SJCRH30 (cell line): Measurements from ENCODE around the gene TRIM59. TPM values are rescaled to one million over a fixed set of nuclear protein-coding genes. Genes with fewer than 3 reads are reported as not detected.
A peak's percentile ranks its signal among the peaks of the same experiment; 100 is the strongest.

Experiments
- DNase-seq, 2 experiments: peaks; one replicate each; pipeline ENCODE4 v3.0.0-alpha.2; 2015 to 2020
- H3K27ac ChIP-seq: fragments of 250-450 bp; sonication (Bioruptor Pico); 2 replicates; pipeline ENCODE4 v1.5.1; 2020; ENCODE audit warnings: mild to moderate bottlenecking, moderate library complexity
- H3K27me3 ChIP-seq: fragments of 250-450 bp; sonication (Bioruptor Pico); 2 replicates; pipeline ENCODE4 v1.5.1; 2020; ENCODE audit warnings: mild to moderate bottlenecking, moderate library complexity
- H3K36me3 ChIP-seq: fragments of 250-450 bp; sonication (Bioruptor Pico); 2 replicates; pipeline ENCODE4 v1.5.1; 2020; ENCODE audit warnings: mild to moderate bottlenecking, moderate library complexity
- H3K4me1 ChIP-seq: fragments of 250-450 bp; sonication (Bioruptor Pico); 2 replicates; pipeline ENCODE4 v1.5.1; 2020; ENCODE audit warnings: mild to moderate bottlenecking, moderate library complexity
- H3K4me3 ChIP-seq: fragments of 250-450 bp; sonication (Bioruptor Pico); 2 replicates; pipeline ENCODE4 v1.5.1; 2020; ENCODE audit warnings: mild to moderate bottlenecking, moderate library complexity
- H3K9me3 ChIP-seq: fragments of 250-450 bp; sonication (Bioruptor Pico); replicated peaks from 2 replicates; pipeline ENCODE4 v1.5.1; 2020; ENCODE audit warnings: mild to moderate bottlenecking, moderate library complexity
- total RNA-seq: library from RNA; depleted of rRNA; stranded (reverse); fragments of >200 nt; shearing (Covaris generic); gene quantifications from 2 replicates; pipeline ENCODE4 v1.2.3, GENCODE V29; 2014

TRIM59 gene
- total RNA-seq, 1 experiment from 2014 or later: 39.1 TPM

- H3K36me3 ChIP-seq: peaks cover 24% of the 10 kb centered on the region
- H3K9me3 ChIP-seq: no peaks in the 10 kb centered on the region
- no peak overlapping the region for H3K27ac ChIP-seq
- H3K27me3 ChIP-seq: no peaks in the 10 kb centered on the region
- H3K4me1 ChIP-seq: peaks cover 2% of the 10 kb centered on the region; the same call in 1 of the 2 replicates
- H3K4me3 ChIP-seq: no peak overlapping the region
- DNase-seq: no peak
Measured at GRCh38 chr3:160446522-160447056, 3.0 kb downstream of the TRIM59 start.

- H3K9me3 ChIP-seq: no peaks in the 10 kb centered on the region
- peaks cover 29% of the 10 kb centered on the region for H3K36me3 ChIP-seq
- H3K27ac ChIP-seq: no peak overlapping the region
- H3K4me1 ChIP-seq: peaks cover 2% of the 10 kb centered on the region; the same call in 1 of the 2 replicates
- no peak overlapping the region for H3K4me3 ChIP-seq
- H3K27me3 ChIP-seq: no peaks in the 10 kb centered on the region
- no peak for DNase-seq
Measured at GRCh38 chr3:160445854-160446253, 3.7 kb downstream of the TRIM59 start.

- no peak for DNase-seq
- Histone ChIP-seq H3K27me3 (no peaks in the 10 kb centered on the region), H3K4me1 (peaks cover 2% of the 10 kb centered on the region; the same call in 1 of the 2 replicates), H3K36me3 (peaks cover 35% of the 10 kb centered on the region), H3K9me3 (no peaks in the 10 kb centered on the region), H3K4me3 (no peak overlapping the region), H3K27ac (no peak overlapping the region)
Measured at GRCh38 chr3:160444411-160444810, 5.2 kb downstream of the TRIM59 start.

GRCh38 chr3:160440687-160441086 lies 8.9 kb downstream of the TRIM59 start:
- no peak overlapping the region for H3K27ac ChIP-seq
- peaks cover 38% of the 10 kb centered on the region for H3K36me3 ChIP-seq
- H3K4me3 ChIP-seq: no peak overlapping the region
- no peaks in the 10 kb centered on the region for H3K4me1 ChIP-seq
- H3K9me3 ChIP-seq: no peaks in the 10 kb centered on the region
- no peaks in the 10 kb centered on the region for H3K27me3 ChIP-seq
- DNase-seq: no peak

GRCh38 chr3:160437083-160437455 lies 12.5 kb downstream of the TRIM59 start:
- Histone ChIP-seq H3K36me3 (peaks cover 59% of the 10 kb centered on the region), H3K9me3 (no peaks in the 10 kb centered on the region), H3K4me3 (no peak overlapping the region), H3K27me3 (no peaks in the 10 kb centered on the region), H3K27ac (no peak overlapping the region), H3K4me1 (no peaks in the 10 kb centered on the region)
- DNase-seq: peak; percentile 13 to 24

GRCh38 chr3:160435747-160436146 lies 13.8 kb downstream of the TRIM59 start:
- Histone ChIP-seq H3K27ac (no peak overlapping the region), H3K9me3 (no peaks in the 10 kb centered on the region), H3K27me3 (no peaks in the 10 kb centered on the region), H3K4me3 (no peak overlapping the region), H3K4me1 (no peaks in the 10 kb centered on the region), H3K36me3 (peaks cover 66% of the 10 kb centered on the region)
- no peak for DNase-seq

GRCh38 chr3:160435095-160435494 lies 14.5 kb downstream of the TRIM59 start:
- no peak overlapping the region for H3K4me3 ChIP-seq
- H3K4me1 ChIP-seq: no peaks in the 10 kb centered on the region
- no peaks in the 10 kb centered on the region for H3K27me3 ChIP-seq
- H3K9me3 ChIP-seq: no peaks in the 10 kb centered on the region
- no peak for DNase-seq
- H3K36me3 ChIP-seq: peaks cover 72% of the 10 kb centered on the region
- H3K27ac ChIP-seq: no peak overlapping the region

GRCh38 chr3:160434071-160434470 lies 15.5 kb downstream of the TRIM59 start:
- H3K27ac ChIP-seq: no peak overlapping the region
- H3K36me3 ChIP-seq: peaks cover 73% of the 10 kb centered on the region
- H3K4me3 ChIP-seq: no peak overlapping the region
- no peaks in the 10 kb centered on the region for H3K9me3 ChIP-seq
- H3K4me1 ChIP-seq: no peaks in the 10 kb centered on the region
- DNase-seq: no peak
- no peaks in the 10 kb centered on the region for H3K27me3 ChIP-seq

GRCh38 chr3:160427832-160428424 lies 21.7 kb downstream of the TRIM59 start:
- H3K4me3 ChIP-seq: no peak overlapping the region
- no peak for DNase-seq
- H3K27me3 ChIP-seq: no peaks in the 10 kb centered on the region
- H3K4me1 ChIP-seq: no peaks in the 10 kb centered on the region
- H3K9me3 ChIP-seq: no peaks in the 10 kb centered on the region
- peaks cover 98% of the 10 kb centered on the region for H3K36me3 ChIP-seq
- H3K27ac ChIP-seq: no peak overlapping the region

GRCh38 chr3:160417311-160417710 lies 32.3 kb downstream of the TRIM59 start:
- Histone ChIP-seq H3K4me1 (no peaks in the 10 kb centered on the region), H3K9me3 (no peaks in the 10 kb centered on the region), H3K4me3 (no peak overlapping the region), H3K27me3 (no peaks in the 10 kb centered on the region), H3K36me3 (peaks cover 98% of the 10 kb centered on the region), H3K27ac (no peak overlapping the region)
- no peak for DNase-seq

- Histone ChIP-seq H3K27me3 (no peaks in the 10 kb centered on the region), H3K36me3 (peaks cover 92% of the 10 kb centered on the region), H3K27ac (no peak overlapping the region), H3K4me3 (no peak overlapping the region), H3K9me3 (no peaks in the 10 kb centered on the region), H3K4me1 (no peaks in the 10 kb centered on the region)
- DNase-seq: peak; percentile 54 to 77
Measured at GRCh38 chr3:160413613-160414248, 35.9 kb downstream of the TRIM59 start.

GRCh38 chr3:160412477-160412876 lies 37.1 kb downstream of the TRIM59 start:
- H3K4me1 ChIP-seq: no peaks in the 10 kb centered on the region
- no peak overlapping the region for H3K27ac ChIP-seq
- no peaks in the 10 kb centered on the region for H3K27me3 ChIP-seq
- peaks cover 92% of the 10 kb centered on the region for H3K36me3 ChIP-seq
- DNase-seq: no peak
- H3K9me3 ChIP-seq: no peaks in the 10 kb centered on the region
- no peak overlapping the region for H3K4me3 ChIP-seq

GRCh38 chr3:160409812-160410610 lies 39.6 kb downstream of the TRIM59 start:
- H3K4me1 ChIP-seq: no peaks in the 10 kb centered on the region
- DNase-seq: no peak
- no peaks in the 10 kb centered on the region for H3K9me3 ChIP-seq
- no peak overlapping the region for H3K27ac ChIP-seq
- no peaks in the 10 kb centered on the region for H3K27me3 ChIP-seq
- H3K36me3 ChIP-seq: peaks cover 92% of the 10 kb centered on the region
- H3K4me3 ChIP-seq: no peak overlapping the region

GRCh38 chr3:160403796-160404470 lies 45.7 kb downstream of the TRIM59 start:
- Histone ChIP-seq H3K27me3 (no peaks in the 10 kb centered on the region), H3K27ac (no peak overlapping the region), H3K36me3 (peaks cover 83% of the 10 kb centered on the region), H3K4me3 (peak overlapping the region; percentile 89), H3K4me1 (peaks cover 6% of the 10 kb centered on the region; the same call in 1 of the 2 replicates), H3K9me3 (no peaks in the 10 kb centered on the region)
- no peak for DNase-seq
